Ureter (tissue), 1 donor: ENCODE measurements around the gene SDHA. TPM values are rescaled to one million over a fixed set of nuclear protein-coding genes. Genes with fewer than 3 reads are reported as not detected.
"Not testable (repeated sequence)": the region's sequence is repeated elsewhere in the genome, so short reads cannot be mapped to it uniquely, and the experiment has no call there.

Experiments
- DNase-seq: peaks from one replicate; pipeline ENCODE4 v3.0.0-alpha.2; 2020; ENCODE audit warnings: low spot score
- total RNA-seq: library from RNA; stranded (reverse); gene quantifications from one replicate; pipeline ENCODE4 v1.2.4, GENCODE V29; 2023
- donor health status: DM: yes; HTN: yes; CAD: no.

Gene SDHA
- total RNA-seq, 1 donor from 2014 or later: 98.2 TPM

GRCh38 chr5:198516-199196, 19.5 kb upstream of the SDHA start:
- no peak for DNase-seq

GRCh38 chr5:199197-199949, 18.7 kb upstream of the SDHA start:
- no peak for DNase-seq

GRCh38 chr5:199950-200645, 18.0 kb upstream of the SDHA start:
- DNase-seq: no peak

- DNase-seq: no peak
Observed at GRCh38 chr5:200985-201384, 17.1 kb upstream of the SDHA start.

GRCh38 chr5:201672-202071, 16.4 kb upstream of the SDHA start:
- DNase-seq: no peak

GRCh38 chr5:203246-203930, 14.7 kb upstream of the SDHA start:
- no peak for DNase-seq

GRCh38 chr5:204001-204400, 14.1 kb upstream of the SDHA start:
- DNase-seq: no peak

GRCh38 chr5:204462-204861, 13.7 kb upstream of the SDHA start:
- DNase-seq: no peak

- DNase-seq: no peak
Observed at GRCh38 chr5:204966-205670, 13.0 kb upstream of the SDHA start.

GRCh38 chr5:206406-206805, 11.7 kb upstream of the SDHA start:
- no peak for DNase-seq

- no peak for DNase-seq
Observed at GRCh38 chr5:206927-207536, 11.1 kb upstream of the SDHA start.

- no peak for DNase-seq
Observed at GRCh38 chr5:207599-207998, 10.5 kb upstream of the SDHA start.

- no peak for DNase-seq
Observed at GRCh38 chr5:208449-209114, 9.5 kb upstream of the SDHA start.

- DNase-seq: no peak
Observed at GRCh38 chr5:213803-214395, 4.2 kb upstream of the SDHA start.

GRCh38 chr5:215256-215655, 2.9 kb upstream of the SDHA start:
- not testable (repeated sequence) for DNase-seq

GRCh38 chr5:216076-216475, 2.0 kb upstream of the SDHA start:
- not testable (repeated sequence) for DNase-seq

- peak; percentile 51 for DNase-seq
Observed at GRCh38 chr5:218457-219291, 554 bp downstream of the SDHA start.

- no peak for DNase-seq
Observed at GRCh38 chr5:219460-219863, 1.3 kb downstream of the SDHA start.

- DNase-seq: no peak
Observed at GRCh38 chr5:219991-220390, 1.9 kb downstream of the SDHA start.
